Measurements from ENCODE around the gene CMC1. TPM values are rescaled to one million over a fixed set of nuclear protein-coding genes. Genes with fewer than 3 reads are reported as not detected.

Gene CMC1
- total and polyA plus RNA-seq, 2 experiments from 2014 or later: 0.97 to 70.2 TPM

- Histone ChIP-seq H3F3A (ENCODE audit: insufficient read depth) (no peaks in the 10 kb centered on the region), H3K9me3 (ENCODE audit: low read depth) (no peaks in the 10 kb centered on the region), H4K20me1 (ENCODE audit: insufficient read depth) (no peaks in the 10 kb centered on the region), H3K4me3 (no peak overlapping the region), H3K27me3 (replicated peaks; ENCODE audit: insufficient read depth) (no peaks in the 10 kb centered on the region), H3K9me2 (ENCODE audit: insufficient read depth) (no peaks in the 10 kb centered on the region), H3K9ac (no peak overlapping the region), H3K27ac (no peak overlapping the region), H2AFZ (0 out of 2 replicates have a peak overlapping the region, but pooled peaks have one; percentile 50), H3K4me1 (ENCODE audit: insufficient read depth) (no peaks in the 10 kb centered on the region), H3K79me2 (ENCODE audit: insufficient read depth) (no peaks in the 10 kb centered on the region), H3K36me3 (ENCODE audit: low read depth) (no peaks in the 10 kb centered on the region), H3K4me2 (ENCODE audit: unreplicated experiment) (no peak overlapping the region)
- in situ Hi-C loops (cut with MboI): no loop called here
- DNase-seq: peak; percentile 1
- no peak for TF ChIP-seq EZH2 (IDR thresholded peaks at IDR 0.05; ENCODE audit: insufficient read depth, poor library complexity, severe bottlenecking)
- no peak for TF ChIP-seq EZH2phosphoT487 (IDR thresholded peaks at IDR 0.05; ENCODE audit: insufficient read depth, low read depth)
- WGBS, 2 experiments (ENCODE audit: low coverage in 1 of 2, low lambda C conversion rate in 2 of 2, missing lambda C conversion rate in 2 of 2): 5 to 7% methylated on average over 2 of the region's 2 CpGs
These were observed 34.9 kb upstream of the CMC1 start for GRCh38 chr3:28206479-28206878.

- no peak overlapping the region for H3K27ac ChIP-seq
- H3K27me3 ChIP-seq (replicated peaks; ENCODE audit: insufficient read depth): no peaks in the 10 kb centered on the region
- H4K20me1 ChIP-seq (ENCODE audit: insufficient read depth): no peaks in the 10 kb centered on the region
- WGBS, 2 experiments (ENCODE audit: low coverage in 1 of 2, low lambda C conversion rate in 2 of 2, missing lambda C conversion rate in 2 of 2): 27 to 28% methylated on average over 7 of the region's 7 CpGs
- TF ChIP-seq EZH2 (IDR thresholded peaks at IDR 0.05; ENCODE audit: insufficient read depth, poor library complexity, severe bottlenecking) (no peak), EZH2phosphoT487 (IDR thresholded peaks at IDR 0.05; ENCODE audit: insufficient read depth, low read depth) (no peak)
- H3K4me3 ChIP-seq: no peak overlapping the region; the same call in 1 of the 2 replicates
- H3K9me3 ChIP-seq (ENCODE audit: low read depth): no peaks in the 10 kb centered on the region
- H3K9ac ChIP-seq: no peak overlapping the region
- no peaks in the 10 kb centered on the region for H3F3A ChIP-seq (ENCODE audit: insufficient read depth)
- no peak for DNase-seq
- H3K36me3 ChIP-seq (ENCODE audit: low read depth): no peaks in the 10 kb centered on the region
- H3K4me2 ChIP-seq (ENCODE audit: unreplicated experiment): no peak overlapping the region
- no peaks in the 10 kb centered on the region for H3K4me1 ChIP-seq (ENCODE audit: insufficient read depth)
- peak overlapping the region; percentile 50; the same call in 1 of the 2 replicates for H2AFZ ChIP-seq
- in situ Hi-C loops (cut with MboI): no loop called here
- H3K9me2 ChIP-seq (ENCODE audit: insufficient read depth): no peaks in the 10 kb centered on the region
- H3K79me2 ChIP-seq (ENCODE audit: insufficient read depth): no peaks in the 10 kb centered on the region
These were observed 34.3 kb upstream of the CMC1 start for GRCh38 chr3:28207000-28207733.

GRCh38 chr3:28210968-28211713 lies 30.3 kb upstream of the CMC1 start:
- Histone ChIP-seq H2AFZ (no peak overlapping the region), H3K4me2 (ENCODE audit: unreplicated experiment) (no peak overlapping the region), H3K27ac (no peak overlapping the region), H4K20me1 (ENCODE audit: insufficient read depth) (no peaks in the 10 kb centered on the region), H3K36me3 (ENCODE audit: low read depth) (no peaks in the 10 kb centered on the region), H3K9me2 (ENCODE audit: insufficient read depth) (no peaks in the 10 kb centered on the region), H3F3A (ENCODE audit: insufficient read depth) (no peaks in the 10 kb centered on the region), H3K4me3 (no peak overlapping the region), H3K9me3 (ENCODE audit: low read depth) (no peaks in the 10 kb centered on the region), H3K4me1 (ENCODE audit: insufficient read depth) (no peaks in the 10 kb centered on the region), H3K79me2 (ENCODE audit: insufficient read depth) (no peaks in the 10 kb centered on the region), H3K27me3 (replicated peaks; ENCODE audit: insufficient read depth) (no peaks in the 10 kb centered on the region), H3K9ac (no peak overlapping the region)
- in situ Hi-C loops (cut with MboI): no loop called here
- WGBS, 2 experiments (ENCODE audit: low coverage in 1 of 2, low lambda C conversion rate in 2 of 2, missing lambda C conversion rate in 2 of 2): 37% methylated on average over 1 of the region's 1 CpG
- TF ChIP-seq EZH2 (IDR thresholded peaks at IDR 0.05; ENCODE audit: insufficient read depth, poor library complexity, severe bottlenecking): no peak
- no peak for DNase-seq

- in situ Hi-C loops (cut with MboI): no loop called here
- Histone ChIP-seq H3K4me2 (ENCODE audit: unreplicated experiment) (no peak overlapping the region), H3K27me3 (replicated peaks; ENCODE audit: insufficient read depth) (no peaks in the 10 kb centered on the region), H4K20me1 (ENCODE audit: insufficient read depth) (no peaks in the 10 kb centered on the region), H3K79me2 (ENCODE audit: insufficient read depth) (no peaks in the 10 kb centered on the region), H3K36me3 (ENCODE audit: low read depth) (no peaks in the 10 kb centered on the region), H3K9me3 (ENCODE audit: low read depth) (no peaks in the 10 kb centered on the region), H3K27ac (no peak overlapping the region), H3K9me2 (ENCODE audit: insufficient read depth) (no peaks in the 10 kb centered on the region), H3K9ac (no peak overlapping the region), H2AFZ (no peak overlapping the region), H3F3A (ENCODE audit: insufficient read depth) (no peaks in the 10 kb centered on the region), H3K4me3 (no peak overlapping the region), H3K4me1 (ENCODE audit: insufficient read depth) (no peaks in the 10 kb centered on the region)
- WGBS, 2 experiments (ENCODE audit: low coverage in 1 of 2, low lambda C conversion rate in 2 of 2, missing lambda C conversion rate in 2 of 2): 43 to 50% methylated on average over 1 of the region's 1 CpG
- no peak for DNase-seq
- TF ChIP-seq EZH2phosphoT487 (IDR thresholded peaks at IDR 0.05; ENCODE audit: insufficient read depth, low read depth) (no peak), EZH2 (IDR thresholded peaks at IDR 0.05; ENCODE audit: insufficient read depth, poor library complexity, severe bottlenecking) (no peak)
These were observed 28.7 kb upstream of the CMC1 start for GRCh38 chr3:28212681-28213080.
